Neural cell (in vitro differentiated cells): ENCODE data around the gene FUT1. TPM values are rescaled to one million over a fixed set of nuclear protein-coding genes. Genes with fewer than 3 reads are reported as not detected.

ENCODE experiments used
- H2AFZ ChIP-seq: fragments of 200-600, 300-800 bp; sonication (generic), shearing (Covaris generic); 2 replicates; pipeline ENCODE4 v1.6.0; 2014; ENCODE audit warnings: low read depth, mild to moderate bottlenecking, antibody characterized with exemption, low read length, moderate library complexity
- H3F3A ChIP-seq: fragments of 200-600 bp; shearing (Covaris generic); 2 replicates; pipeline ENCODE4 v1.6.1; 2016; ENCODE audit warnings: mild to moderate bottlenecking, moderate library complexity, mixed read lengths, antibody characterized with exemption, low read length; ENCODE audit not compliant: insufficient read depth, poor library complexity, severe bottlenecking
- H3K27ac ChIP-seq: fragments of 200-600, 300-800 bp; sonication (generic), shearing (Covaris generic); 2 replicates; pipeline ENCODE4 v1.5.1; 2014; ENCODE audit warnings: mild to moderate bottlenecking, low read length, moderate library complexity
- H3K27me3 ChIP-seq: fragments of 300-800, 200-600 bp; sonication (generic), shearing (Covaris generic); 2 replicates; pipeline ENCODE4 v1.6.0; 2014; ENCODE audit warnings: mild to moderate bottlenecking, low read depth, low read length, moderate library complexity; ENCODE audit not compliant: insufficient read depth
- H3K36me3 ChIP-seq: fragments of 300-800, 200-600 bp; sonication (generic), shearing (Covaris generic); 2 replicates; pipeline ENCODE4 v1.5.1; 2014; ENCODE audit warnings: mild to moderate bottlenecking, antibody characterized with exemption, low read length, moderate library complexity; ENCODE audit not compliant: insufficient read depth
- H3K4me2 ChIP-seq: fragments of 300-800, 200-600 bp; sonication (generic), shearing (Covaris generic); 2 replicates; pipeline ENCODE4 v1.6.0; 2014; ENCODE audit warnings: mild to moderate bottlenecking, low read length
- H3K4me3 ChIP-seq: fragments of 300-800, 200-600 bp; sonication (generic), shearing (Covaris generic); 2 replicates; pipeline ENCODE4 v1.5.1; 2014; ENCODE audit warnings: mild to moderate bottlenecking, low read length, moderate library complexity
- H3K79me2 ChIP-seq: fragments of 200-600 bp; shearing (Covaris generic); replicated peaks from 2 replicates; pipeline ENCODE4 v1.6.0; 2014; ENCODE audit warnings: mild to moderate bottlenecking, low read length, moderate library complexity; ENCODE audit not compliant: insufficient read depth
- H3K9ac ChIP-seq: fragments of 300-800, 200-600 bp; sonication (generic), shearing (Covaris generic); 2 replicates; pipeline ENCODE4 v1.6.1; 2016; ENCODE audit warnings: mild to moderate bottlenecking, low read length, mixed read lengths
- H3K9me2 ChIP-seq: fragments of 200-600 bp; shearing (Covaris generic); 2 replicates; pipeline ENCODE4 v1.6.1; 2016; ENCODE audit warnings: mild to moderate bottlenecking, low read length, mixed read lengths; ENCODE audit not compliant: insufficient read depth
- H3K9me3 ChIP-seq: fragments of 200-600, 300-800 bp; sonication (generic), shearing (Covaris generic); 2 replicates; pipeline ENCODE4 v1.6.1; 2016; ENCODE audit warnings: mild to moderate bottlenecking, mixed run types, low read length, moderate library complexity, mixed read lengths
- H4K20me1 ChIP-seq: fragments of 200-600 bp; shearing (Covaris generic); 2 replicates; pipeline ENCODE4 v1.6.1; 2016; ENCODE audit warnings: mild to moderate bottlenecking, mixed run types; ENCODE audit not compliant: insufficient read depth
- CTCF ChIP-seq: fragments of 450-650 bp; IDR thresholded peaks from 2 replicates; pipeline ENCODE4 v1.5.1; 2014; ENCODE audit warnings: antibody characterized with exemption, mild to moderate bottlenecking, moderate library complexity; ENCODE audit not compliant: poor library complexity, severe bottlenecking
- EP300 ChIP-seq: fragments of 450-650 bp; conservative IDR thresholded peaks from 2 replicates; pipeline ENCODE4 v1.6.1; 2014; ENCODE audit warnings: antibody characterized with exemption, mild to moderate bottlenecking, moderate library complexity; ENCODE audit not compliant: poor library complexity, severe bottlenecking
- EZH2 ChIP-seq: fragments of 200-600, 300-800 bp; shearing (Covaris generic), sonication (generic); IDR thresholded peaks from 2 replicates; pipeline ENCODE4 v1.6.1; 2014; ENCODE audit warnings: antibody characterized with exemption, low read length, borderline replicate concordance, mild to moderate bottlenecking; ENCODE audit not compliant: insufficient read depth, poor library complexity, severe bottlenecking
- MXI1 ChIP-seq: fragments of 450-650 bp; conservative IDR thresholded peaks from 2 replicates; pipeline ENCODE4 v1.6.1; 2014; ENCODE audit warnings: antibody characterized with exemption, mild to moderate bottlenecking; ENCODE audit not compliant: poor library complexity, severe bottlenecking
- POLR2AphosphoS5 ChIP-seq: IDR thresholded peaks from 2 replicates; pipeline ENCODE4 v1.6.1; 2012
- RAD21 ChIP-seq: fragments of 450-650 bp; conservative IDR thresholded peaks from 2 replicates; pipeline ENCODE4 v1.6.1; 2014; ENCODE audit warnings: antibody characterized with exemption, mild to moderate bottlenecking, moderate library complexity
- REST ChIP-seq: IDR thresholded peaks from 2 replicates; pipeline ENCODE4 v1.6.1; 2012; ENCODE audit warnings: borderline replicate concordance
- SMC3 ChIP-seq: fragments of 450-650 bp; conservative IDR thresholded peaks from 2 replicates; pipeline ENCODE4 v1.6.1; 2014; ENCODE audit warnings: antibody characterized with exemption, mild to moderate bottlenecking, moderate library complexity; ENCODE audit not compliant: poor library complexity
- TAF1 ChIP-seq: IDR thresholded peaks from 2 replicates; pipeline ENCODE4 v1.6.1; 2012; ENCODE audit warnings: low read depth
- polyA plus RNA-seq: library from polyadenylated mRNA; depleted of rRNA; stranded (reverse); fragments of >200 nt; gene quantifications from 2 replicates; pipeline ENCODE4 v1.2.3, GENCODE V29; 2014

FUT1 gene
- polyA plus RNA-seq, 1 donor from 2014 or later, result 0.15 TPM

DNA sequence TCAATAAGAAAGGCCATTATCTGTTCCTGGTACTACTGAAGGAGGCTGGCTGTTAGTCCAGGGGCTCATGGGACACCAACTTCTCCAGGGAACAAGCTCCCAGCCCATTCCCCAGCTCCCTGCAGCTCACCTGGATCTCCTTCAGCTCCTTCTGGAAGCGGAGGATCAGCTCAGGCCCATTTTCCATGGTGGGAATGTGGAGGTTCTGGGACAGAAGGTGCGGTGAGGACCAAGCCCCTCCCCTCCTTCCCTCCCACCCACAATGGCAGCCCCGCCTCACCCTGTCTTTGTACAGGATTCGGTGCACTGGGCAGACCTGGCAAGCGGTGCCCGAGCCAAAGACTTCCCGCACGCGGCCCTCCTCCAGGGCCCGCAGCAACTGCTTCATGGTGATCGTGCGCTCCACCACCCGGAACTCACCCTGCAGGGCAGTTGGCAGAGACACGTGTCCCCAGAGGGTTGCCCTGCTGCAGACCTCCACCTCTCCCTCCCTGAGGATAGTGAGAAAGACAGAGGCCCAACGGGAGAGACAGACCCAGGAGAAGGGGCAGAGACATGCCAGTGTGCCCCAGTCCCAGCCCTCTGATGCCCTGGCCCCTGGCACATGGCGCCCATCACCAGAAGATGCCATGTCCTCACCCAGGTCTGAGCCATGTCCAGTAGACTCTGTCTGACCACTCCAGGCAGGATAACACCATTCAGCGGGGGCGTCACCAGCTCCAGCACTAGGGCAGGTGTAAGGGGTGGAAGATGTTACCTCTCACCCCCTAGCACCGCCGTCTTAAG lies 44.0 kb upstream of the FUT1 start:
- Histone ChIP-seq H3K4me2 (no peak overlapping the region), H3K4me3 (no peak overlapping the region), H2AFZ (no peak overlapping the region), H3K9me2 (no peaks in the 10 kb centered on the region), H3K36me3 (no peaks in the 10 kb centered on the region), H3K79me2 (no peaks in the 10 kb centered on the region), H3K27ac (no peak overlapping the region), H3K27me3 (no peaks in the 10 kb centered on the region), H3K9me3 (no peaks in the 10 kb centered on the region), H3F3A (no peaks in the 10 kb centered on the region), H3K9ac (no peak overlapping the region), H4K20me1 (no peaks in the 10 kb centered on the region)
- no peak for TF ChIP-seq SMC3
- no peak for TF ChIP-seq REST
- TF ChIP-seq CTCF, result no peak
- TF ChIP-seq TAF1, result no peak
- no peak for TF ChIP-seq POLR2AphosphoS5
- TF ChIP-seq EP300, result no peak
- no peak for TF ChIP-seq RAD21
- no peak for TF ChIP-seq MXI1
- no peak for TF ChIP-seq EZH2

GRCh38 chr19:48795685-48796070 lies 43.2 kb upstream of the FUT1 start:
- Histone ChIP-seq H4K20me1 (no peaks in the 10 kb centered on the region), H3K9me3 (no peaks in the 10 kb centered on the region), H3F3A (no peaks in the 10 kb centered on the region), H3K27me3 (no peaks in the 10 kb centered on the region), H3K4me3 (peak overlapping the region; percentile 65), H3K36me3 (no peaks in the 10 kb centered on the region), H3K4me2 (no peak overlapping the region), H3K9me2 (no peaks in the 10 kb centered on the region), H3K9ac (no peak overlapping the region), H3K79me2 (no peaks in the 10 kb centered on the region), H2AFZ (no peak overlapping the region), H3K27ac (peak overlapping the region; percentile 86)
- no peak for TF ChIP-seq TAF1
- no peak for TF ChIP-seq RAD21
- no peak for TF ChIP-seq MXI1
- TF ChIP-seq CTCF, result no peak
- no peak for TF ChIP-seq REST
